ENCODE data around the gene NELL1.

NELL1 gene

GRCh38 chr11:21552911-21553310, 883.5 kb downstream of the NELL1 start:
- Histone ChIP-seq H3K27me3 (ENCODE audit: insufficient read depth, poor library complexity, severe bottlenecking) (no peaks in the 10 kb centered on the region), H3K4me3 (replicated peaks; ENCODE audit: insufficient read depth, low read length) (no peak overlapping the region), H3K27ac (replicated peaks) (no peak overlapping the region)
- DNase-seq (ENCODE audit: low read depth in 1 of 2, low spot score in 1 of 2) = no peak
- TF ChIP-seq REST (IDR thresholded peaks at IDR 0.05; ENCODE audit: insufficient replicate concordance, low read depth) (no peak), CTCF (IDR thresholded peaks at IDR 0.05; ENCODE audit: insufficient read depth, low read length) (no peak), POLR2AphosphoS5 (IDR thresholded peaks at IDR 0.05; ENCODE audit: low read depth) (no peak), SPI1 (IDR thresholded peaks at IDR 0.05; ENCODE audit: borderline replicate concordance, low read depth) (no peak), GABPA (IDR thresholded peaks at IDR 0.05; ENCODE audit: low read depth) (no peak)

GRCh38 chr11:21553795-21554194, 884.4 kb downstream of the NELL1 start:
- no peak overlapping the region for H3K27ac ChIP-seq (replicated peaks)
- no peak for DNase-seq (ENCODE audit: low read depth in 1 of 2, low spot score in 1 of 2)
- H3K4me3 ChIP-seq (replicated peaks; ENCODE audit: insufficient read depth, low read length) = no peak overlapping the region
- no peak for TF ChIP-seq SPI1 (IDR thresholded peaks at IDR 0.05; ENCODE audit: borderline replicate concordance, low read depth)
- TF ChIP-seq REST (IDR thresholded peaks at IDR 0.05; ENCODE audit: insufficient replicate concordance, low read depth) = no peak
- no peak for TF ChIP-seq POLR2AphosphoS5 (IDR thresholded peaks at IDR 0.05; ENCODE audit: low read depth)
- TF ChIP-seq GABPA (IDR thresholded peaks at IDR 0.05; ENCODE audit: low read depth) = no peak
- no peak for TF ChIP-seq CTCF (IDR thresholded peaks at IDR 0.05; ENCODE audit: insufficient read depth, low read length)
- no peaks in the 10 kb centered on the region for H3K27me3 ChIP-seq (ENCODE audit: insufficient read depth, poor library complexity, severe bottlenecking)

- Histone ChIP-seq H3K27ac (replicated peaks) (no peak overlapping the region), H3K27me3 (ENCODE audit: insufficient read depth, poor library complexity, severe bottlenecking) (no peaks in the 10 kb centered on the region), H3K4me3 (replicated peaks; ENCODE audit: insufficient read depth, low read length) (no peak overlapping the region)
- TF ChIP-seq POLR2AphosphoS5 (IDR thresholded peaks at IDR 0.05; ENCODE audit: low read depth) (no peak), SPI1 (IDR thresholded peaks at IDR 0.05; ENCODE audit: borderline replicate concordance, low read depth) (no peak), GABPA (IDR thresholded peaks at IDR 0.05; ENCODE audit: low read depth) (no peak), REST (IDR thresholded peaks at IDR 0.05; ENCODE audit: insufficient replicate concordance, low read depth) (no peak), CTCF (IDR thresholded peaks at IDR 0.05; ENCODE audit: insufficient read depth, low read length) (no peak)
- no peak for DNase-seq (ENCODE audit: low read depth in 1 of 2, low spot score in 1 of 2)
These were observed 884.9 kb downstream of the NELL1 start for GRCh38 chr11:21554284-21554683.
